Femur (tissue), 1 donor: Measurements from ENCODE around the gene GAPDHS.

Experiments
- DNase-seq: peaks from one replicate; pipeline ENCODE4 v3.0.0-alpha.2; 2017

Gene GAPDHS

GRCh38 chr19:35558400-35559280 is 25.4 kb downstream of the GAPDHS start:
- no peak for DNase-seq

GRCh38 chr19:35559281-35559659 is 26.0 kb downstream of the GAPDHS start:
- no peak for DNase-seq

- DNase-seq: no peak
Measured at GRCh38 chr19:35559781-35560180, 26.5 kb downstream of the GAPDHS start.

- DNase-seq: no peak
Measured at GRCh38 chr19:35560271-35560670, 27.0 kb downstream of the GAPDHS start.

- no peak for DNase-seq
Measured at GRCh38 chr19:35560677-35561076, 27.4 kb downstream of the GAPDHS start.

- no peak for DNase-seq
Measured at GRCh38 chr19:35561436-35561835, 28.2 kb downstream of the GAPDHS start.

GRCh38 chr19:35562336-35562735 is 29.1 kb downstream of the GAPDHS start:
- no peak for DNase-seq

GRCh38 chr19:35562776-35563175 is 29.5 kb downstream of the GAPDHS start:
- DNase-seq: no peak

- no peak for DNase-seq
Measured at GRCh38 chr19:35563207-35563829, 30.1 kb downstream of the GAPDHS start, which contains the start of gene ATP4A. ATP4A (minus strand) TSS chr19:35563658; CDS start chr19:35563629, 29 bp downstream.

GRCh38 chr19:35565016-35565856 is 32.0 kb downstream of the GAPDHS start:
- no peak for DNase-seq

- DNase-seq: no peak
Measured at GRCh38 chr19:35566738-35567137, 33.5 kb downstream of the GAPDHS start.

GRCh38 chr19:35569281-35569781 is 36.1 kb downstream of the GAPDHS start:
- no peak for DNase-seq

- no peak for DNase-seq
Measured at GRCh38 chr19:35571406-35571965, 38.2 kb downstream of the GAPDHS start.

- no peak for DNase-seq
Measured at GRCh38 chr19:35577918-35578317, 44.7 kb downstream of the GAPDHS start.

GRCh38 chr19:35578707-35579106 is 45.5 kb downstream of the GAPDHS start:
- DNase-seq: no peak

GRCh38 chr19:35582760-35583159 is 49.5 kb downstream of the GAPDHS start:
- DNase-seq: no peak

GRCh38 chr19:35585848-35586247 is 52.6 kb downstream of the GAPDHS start, which contains the start of gene PMIS2:
PMIS2 (plus strand) TSS chr19:35586173; CDS start chr19:35586260, 87 bp downstream.
- no peak for DNase-seq

- no peak for DNase-seq
Measured at GRCh38 chr19:35587321-35587720, 54.1 kb downstream of the GAPDHS start.

GRCh38 chr19:35590875-35591274 is 57.6 kb downstream of the GAPDHS start:
- no peak for DNase-seq

- no peak for DNase-seq
Measured at GRCh38 chr19:35592226-35592625, 59.0 kb downstream of the GAPDHS start.
